Stimulated activated CD4-positive, alpha-beta T cell treated with anti-CD3 and anti-CD28 coated beads, Interleukin-12 subunit alpha, Interleukin-12 subunit beta, amount 100 ng/mL, for 24 hours (primary cell): ENCODE measurements around the gene PDLIM4.

Source experiments
- DNase-seq, 2 experiments: peaks; one replicate each; pipeline ENCODE4 v3.0.0-alpha.2; 2020; ENCODE audit warnings: low read depth in 2 of 2

PDLIM4 gene

DNA sequence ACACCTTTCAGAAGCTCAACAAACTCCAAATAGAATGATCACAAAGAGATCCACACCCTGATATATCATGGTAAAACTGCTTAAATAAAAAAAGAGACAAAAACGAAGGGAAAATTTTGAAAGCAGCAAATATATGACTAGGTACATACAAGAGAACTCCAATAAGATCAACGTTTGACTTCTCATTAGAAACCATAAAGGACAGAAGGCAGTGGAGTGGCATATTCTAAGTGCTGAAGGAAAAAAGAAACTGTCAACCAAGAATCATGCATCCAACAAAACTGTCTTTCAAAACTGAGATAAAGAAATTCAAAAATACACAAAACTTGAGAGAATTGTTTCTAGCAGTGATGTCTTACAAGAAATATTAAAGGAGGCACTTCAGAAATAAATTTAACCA lies 47.9 kb downstream of the PDLIM4 start:
- no peak for DNase-seq

DNA sequence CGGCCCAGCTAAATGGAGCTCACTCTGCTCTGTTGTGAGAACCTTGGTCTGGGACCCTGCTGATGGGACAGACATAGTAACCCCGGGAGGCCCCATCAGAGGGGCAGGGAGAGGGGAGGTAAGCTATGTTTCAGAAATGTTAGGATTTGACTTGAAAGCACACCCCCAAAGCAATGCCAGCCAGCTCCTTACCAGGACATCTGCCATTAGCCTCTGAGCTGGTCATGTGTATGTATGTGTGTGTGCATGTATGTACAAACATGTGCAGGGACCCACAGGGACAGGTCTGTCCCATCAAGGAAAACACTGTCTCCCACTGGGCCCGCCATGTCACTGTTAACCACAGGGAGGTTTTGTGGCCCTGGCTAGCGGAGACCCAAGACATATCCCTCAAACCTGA lies 51.2 kb downstream of the PDLIM4 start:
- DNase-seq = no peak

DNA sequence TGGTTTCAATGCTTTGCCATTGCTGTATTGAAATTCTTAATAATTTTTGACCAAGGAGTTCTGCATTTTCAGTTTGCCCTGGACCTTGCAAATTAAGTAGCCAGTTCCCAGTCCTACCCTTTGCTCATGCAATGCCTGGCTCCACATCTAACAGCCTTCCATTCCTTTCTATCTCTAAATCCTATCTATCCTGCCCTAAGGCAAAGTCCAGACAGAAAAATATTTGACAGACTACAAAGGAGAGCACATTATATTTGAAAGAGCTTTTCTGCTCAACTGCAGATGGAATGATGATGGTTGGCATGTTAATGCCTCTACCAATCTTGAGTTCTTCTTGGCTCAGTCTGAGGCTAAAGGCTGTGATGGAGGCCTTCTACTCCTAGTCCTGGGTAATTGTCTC lies 52.2 kb downstream of the PDLIM4 start:
- DNase-seq = no peak

DNA sequence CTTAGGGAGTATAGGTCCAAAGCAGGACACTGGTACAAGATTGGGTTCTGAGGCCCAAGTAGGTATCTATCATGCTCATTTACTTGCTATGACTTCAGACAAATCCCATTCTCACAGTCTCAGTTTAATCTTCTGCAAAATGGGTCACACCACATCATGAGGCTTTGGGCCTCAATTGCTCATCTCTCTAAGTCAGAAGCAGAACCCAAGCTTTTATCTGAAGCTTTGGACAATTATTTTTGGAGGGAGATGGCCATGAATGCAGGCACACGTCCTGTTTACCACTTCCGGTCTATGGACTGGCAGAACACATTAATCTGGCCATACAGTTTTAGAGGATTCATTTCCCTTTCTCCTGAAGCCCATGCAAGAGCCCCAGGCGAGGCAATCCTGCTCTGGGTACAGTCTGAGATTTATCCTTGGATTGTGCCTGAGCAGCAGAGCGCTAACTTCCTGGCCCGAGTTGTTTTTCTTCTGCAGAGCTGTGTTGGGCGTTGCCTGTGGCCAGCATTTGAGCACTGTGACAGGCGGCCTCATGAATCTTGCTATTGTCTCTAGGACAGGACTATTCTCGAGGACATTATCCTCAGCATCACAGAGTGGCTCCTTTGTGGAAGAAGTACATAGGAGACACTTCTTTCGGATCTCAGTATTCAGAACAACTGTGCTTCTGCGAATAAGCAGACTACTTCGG lies 52.8 kb downstream of the PDLIM4 start:
- DNase-seq = no peak

DNA sequence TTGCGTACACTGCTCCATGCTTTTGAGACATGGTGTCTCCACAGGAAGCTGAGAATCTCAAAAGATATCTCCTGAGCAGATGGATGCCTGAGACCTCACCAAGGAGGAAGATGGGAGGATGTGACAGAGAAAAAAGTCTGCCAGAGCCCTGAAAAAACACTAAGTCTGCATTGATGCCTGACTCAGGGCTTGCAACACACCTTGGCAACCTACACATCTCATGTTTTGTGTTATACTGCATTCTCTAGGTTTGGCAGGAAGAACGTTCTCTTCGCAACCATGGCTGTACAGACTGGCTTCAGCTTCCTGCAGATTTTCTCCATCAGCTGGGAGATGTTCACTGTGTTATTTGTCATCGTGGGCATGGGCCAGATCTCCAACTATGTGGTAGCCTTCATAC lies 55.9 kb downstream of the PDLIM4 start:
- no peak for DNase-seq

DNA sequence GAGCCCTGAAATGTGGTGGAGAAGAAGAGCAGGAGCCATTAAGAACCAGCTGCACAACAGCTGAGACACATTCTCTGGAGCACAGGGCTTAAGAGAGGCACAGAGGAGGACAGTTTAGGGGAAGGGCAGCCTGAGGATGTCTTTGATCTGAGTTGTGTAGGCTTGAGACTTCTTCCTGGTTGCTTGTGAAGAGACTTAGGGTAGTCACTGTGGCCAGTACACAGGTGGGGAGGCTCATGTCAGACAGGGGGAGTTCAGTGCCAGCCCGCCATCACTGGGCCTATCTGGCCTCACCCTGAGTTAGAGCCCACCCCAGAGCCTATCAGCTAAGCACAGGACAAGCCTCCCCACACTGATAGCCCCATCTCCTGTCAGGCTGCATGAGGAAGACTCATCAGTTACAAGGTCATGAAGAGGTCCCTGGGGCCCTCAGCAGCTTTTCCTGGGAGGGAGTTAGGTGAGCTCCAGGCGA lies 56.5 kb downstream of the PDLIM4 start:
- DNase-seq = no peak

DNA sequence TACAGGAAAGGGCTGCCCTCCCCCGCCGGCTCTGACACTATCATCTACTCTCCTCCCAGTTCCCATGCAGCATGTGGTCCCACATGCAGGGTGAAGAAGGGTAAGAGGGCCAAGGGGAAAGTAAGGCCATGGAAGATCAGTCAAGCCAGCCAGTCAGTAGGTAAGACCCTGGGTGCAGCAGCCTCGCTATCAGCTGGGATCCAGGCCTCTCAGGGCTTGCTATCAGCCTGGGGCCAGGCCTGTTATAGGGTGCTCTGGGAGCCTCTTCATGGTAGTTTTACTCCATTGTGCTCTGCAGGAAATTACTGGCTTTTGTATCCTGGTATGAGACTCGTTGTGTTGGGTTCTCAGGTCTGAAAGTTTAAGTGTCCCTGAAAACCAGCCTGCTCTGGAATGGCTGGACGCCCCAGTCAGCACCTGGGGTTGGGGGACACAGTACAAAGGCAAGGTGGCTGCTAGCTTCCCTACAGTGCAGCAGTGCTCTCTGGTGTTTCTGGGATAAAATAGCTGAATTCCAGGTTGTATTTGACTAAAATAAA lies 58.1 kb downstream of the PDLIM4 start:
- no peak for DNase-seq

DNA sequence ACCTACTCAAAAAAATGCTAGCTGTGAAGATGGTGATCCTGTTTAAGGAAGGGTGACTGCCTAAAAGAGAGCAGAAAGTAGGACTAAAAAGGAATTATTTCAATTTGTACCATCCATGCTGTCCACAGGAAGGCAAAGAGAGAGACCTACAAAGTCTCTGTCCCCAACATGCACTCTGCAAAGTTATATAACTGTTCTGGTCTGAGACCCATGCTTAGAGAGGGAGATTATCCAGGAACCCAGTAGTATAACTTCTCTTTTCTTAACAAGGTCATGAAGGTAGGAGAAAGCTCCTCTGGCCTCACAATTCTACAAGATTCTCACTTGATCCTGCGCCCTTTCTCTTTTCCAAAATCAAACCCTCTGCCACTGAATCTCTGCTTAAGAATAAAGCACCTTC lies 62.5 kb downstream of the PDLIM4 start:
- no peak for DNase-seq

DNA sequence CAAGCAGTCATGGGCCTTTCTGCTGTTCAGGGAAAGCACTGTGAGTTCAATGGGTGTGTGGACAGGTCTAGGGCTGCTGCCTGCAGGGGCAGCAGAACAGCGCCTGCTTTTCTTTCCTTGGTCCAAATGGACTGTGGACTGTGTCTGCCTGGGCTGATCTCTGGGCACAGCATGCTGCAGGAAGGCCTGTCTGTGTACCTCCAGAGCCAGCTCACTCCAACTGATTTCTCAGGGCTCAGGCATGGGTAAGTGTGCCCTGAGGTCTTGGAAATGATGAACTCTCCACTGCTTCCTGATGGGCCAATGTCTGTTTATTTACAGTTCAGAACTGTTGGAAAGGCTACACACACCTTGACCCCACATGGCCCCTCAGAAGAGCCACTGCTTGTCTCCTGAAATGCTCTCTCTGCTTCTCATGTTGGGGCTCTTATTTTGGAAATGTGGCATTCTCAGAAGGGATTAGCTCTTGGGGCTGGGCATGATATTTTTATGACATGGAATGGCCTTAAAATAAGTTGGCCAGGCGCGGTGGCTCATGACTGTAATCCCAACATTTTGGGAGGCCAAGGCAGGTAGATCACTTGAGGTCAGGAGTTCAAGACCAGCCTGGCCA lies 63.7 kb downstream of the PDLIM4 start:
- DNase-seq = no peak

DNA sequence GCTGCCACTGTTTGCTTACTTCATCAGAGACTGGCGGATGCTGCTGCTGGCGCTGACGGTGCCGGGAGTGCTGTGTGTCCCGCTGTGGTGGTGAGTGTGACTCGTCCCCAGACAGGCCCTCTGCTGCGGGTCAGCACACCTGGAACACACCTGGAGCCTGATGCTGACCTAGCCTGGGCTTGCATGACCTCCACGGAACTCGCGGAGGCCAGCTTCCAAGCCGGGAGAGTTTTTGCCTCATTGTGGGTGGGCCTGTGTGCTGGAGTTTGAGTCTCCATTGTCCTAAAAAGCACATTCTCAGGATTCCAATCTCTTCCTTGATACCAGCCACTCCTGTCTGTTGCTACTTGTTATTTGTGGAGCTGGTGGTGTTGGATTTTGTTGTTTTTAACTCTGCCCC lies 64.8 kb downstream of the PDLIM4 start:
- no peak for DNase-seq
